Lower leg skin (tissue), 3 donors: ENCODE data around the gene BSDC1.

Source experiments
- POLR2A ChIP-seq, 2 donors: fragments of 450-650 bp; IDR thresholded peaks; one replicate each; pipeline ENCODE4 v1.6.1; 2016 to 2017; ENCODE audit warnings: antibody characterized with exemption in 2 of 2, mild to moderate bottlenecking in 1 of 2, moderate library complexity in 1 of 2
- TF ChIP-seq, protein P1 (sequence below), 3 donors: fragments of 450-650 bp; IDR thresholded peaks; one replicate each; pipeline ENCODE4 v1.5.1; 2016; ENCODE audit warnings: antibody characterized with exemption in 3 of 3, mild to moderate bottlenecking in 3 of 3, moderate library complexity in 2 of 3

DNA sequence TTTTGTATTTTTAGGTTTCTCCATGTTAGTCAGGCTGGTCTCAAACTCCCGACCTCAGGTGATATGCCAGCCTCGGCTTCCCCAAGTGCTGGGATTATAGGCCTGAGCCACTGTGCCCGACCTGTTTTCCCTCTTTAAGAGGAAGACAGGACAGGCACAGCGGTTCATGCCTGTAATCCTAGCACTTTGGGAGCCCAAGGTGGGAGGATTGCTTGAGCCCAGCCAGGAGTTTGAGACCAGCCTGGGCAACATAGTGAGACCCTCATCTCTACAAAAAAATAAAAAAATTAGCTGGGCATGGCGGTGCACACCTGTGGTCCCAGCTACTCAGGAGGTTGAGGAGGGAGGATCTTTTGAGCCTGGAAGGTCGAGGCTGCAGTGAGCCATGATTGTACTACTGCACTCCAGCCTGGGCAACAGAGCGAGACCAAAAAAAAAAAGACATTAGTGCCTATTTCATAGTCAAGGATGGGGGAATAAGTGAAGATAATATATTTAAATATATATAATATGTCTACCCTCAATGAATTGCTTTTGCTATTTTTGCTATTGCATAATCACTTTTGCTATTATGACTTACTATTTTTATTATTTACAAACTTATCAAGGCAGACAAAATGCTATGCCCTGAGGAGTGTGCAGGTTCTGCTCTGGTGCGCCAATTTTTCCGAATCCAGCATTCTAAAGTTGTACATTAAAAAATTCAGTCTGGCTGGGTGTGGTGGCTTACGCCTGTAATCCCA lies 75.9 kb downstream of the BSDC1 start:
- TF ChIP-seq, protein P1, sequence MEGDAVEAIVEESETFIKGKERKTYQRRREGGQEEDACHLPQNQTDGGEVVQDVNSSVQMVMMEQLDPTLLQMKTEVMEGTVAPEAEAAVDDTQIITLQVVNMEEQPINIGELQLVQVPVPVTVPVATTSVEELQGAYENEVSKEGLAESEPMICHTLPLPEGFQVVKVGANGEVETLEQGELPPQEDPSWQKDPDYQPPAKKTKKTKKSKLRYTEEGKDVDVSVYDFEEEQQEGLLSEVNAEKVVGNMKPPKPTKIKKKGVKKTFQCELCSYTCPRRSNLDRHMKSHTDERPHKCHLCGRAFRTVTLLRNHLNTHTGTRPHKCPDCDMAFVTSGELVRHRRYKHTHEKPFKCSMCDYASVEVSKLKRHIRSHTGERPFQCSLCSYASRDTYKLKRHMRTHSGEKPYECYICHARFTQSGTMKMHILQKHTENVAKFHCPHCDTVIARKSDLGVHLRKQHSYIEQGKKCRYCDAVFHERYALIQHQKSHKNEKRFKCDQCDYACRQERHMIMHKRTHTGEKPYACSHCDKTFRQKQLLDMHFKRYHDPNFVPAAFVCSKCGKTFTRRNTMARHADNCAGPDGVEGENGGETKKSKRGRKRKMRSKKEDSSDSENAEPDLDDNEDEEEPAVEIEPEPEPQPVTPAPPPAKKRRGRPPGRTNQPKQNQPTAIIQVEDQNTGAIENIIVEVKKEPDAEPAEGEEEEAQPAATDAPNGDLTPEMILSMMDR (IDR thresholded peaks at IDR 0.05), result no peak
- TF ChIP-seq POLR2A (IDR thresholded peaks at IDR 0.05), result no peak
